AG10803 (cell line): Measurements from ENCODE around the gene PRR36.
"Not testable (repeated sequence)": the region's sequence is repeated elsewhere in the genome, so short reads cannot be mapped to it uniquely, and the experiment has no call there.

ENCODE experiments used
- DNase-seq: peaks from one replicate; pipeline ENCODE4 v3.0.0; 2010; ENCODE audit warnings: low read depth
- H3K4me3 ChIP-seq: 2 replicates; pipeline ENCODE4 v1.5.1; 2011; ENCODE audit warnings: mild to moderate bottlenecking, low read length, control low read depth
- CTCF ChIP-seq: conservative IDR thresholded peaks from 2 replicates; pipeline ENCODE4 v1.5.1; 2011; ENCODE audit warnings: mild to moderate bottlenecking, low read length, control low read depth, inconsistent platforms

Gene PRR36

GRCh38 chr19:7863971-7864689 is 10.1 kb downstream of the PRR36 start:
- no peak for TF ChIP-seq CTCF
- no peak for DNase-seq
- no peak overlapping the region for H3K4me3 ChIP-seq

GRCh38 chr19:7863157-7863970 is 10.8 kb downstream of the PRR36 start:
- no peak for DNase-seq
- H3K4me3 ChIP-seq = no peak overlapping the region
- TF ChIP-seq CTCF = no peak

- no peak overlapping the region for H3K4me3 ChIP-seq
- TF ChIP-seq CTCF = no peak
- no peak for DNase-seq
Observed at GRCh38 chr19:7862413-7862951, 11.7 kb downstream of the PRR36 start.

GRCh38 chr19:7861619-7862412 is 12.4 kb downstream of the PRR36 start:
- no peak for DNase-seq
- no peak overlapping the region for H3K4me3 ChIP-seq
- TF ChIP-seq CTCF = no peak

GRCh38 chr19:7860714-7861618 is 13.2 kb downstream of the PRR36 start:
- no peak overlapping the region for H3K4me3 ChIP-seq
- DNase-seq = no peak
- TF ChIP-seq CTCF = no peak

GRCh38 chr19:7859831-7860713 is 14.1 kb downstream of the PRR36 start:
- no peak overlapping the region for H3K4me3 ChIP-seq
- no peak for DNase-seq
- TF ChIP-seq CTCF = no peak

- H3K4me3 ChIP-seq, DNase-seq: not testable (repeated sequence)
Observed at GRCh38 chr19:7859087-7859486, 15.1 kb downstream of the PRR36 start.
